Inferior parietal cortex (tissue), 1 donor: ENCODE data around the gene SPIRE2.

Experiments used
- DNase-seq: peaks from one replicate; pipeline ENCODE4 v3.0.0-alpha.2; 2016; ENCODE audit errors: extremely low spot score

SPIRE2 gene

DNA sequence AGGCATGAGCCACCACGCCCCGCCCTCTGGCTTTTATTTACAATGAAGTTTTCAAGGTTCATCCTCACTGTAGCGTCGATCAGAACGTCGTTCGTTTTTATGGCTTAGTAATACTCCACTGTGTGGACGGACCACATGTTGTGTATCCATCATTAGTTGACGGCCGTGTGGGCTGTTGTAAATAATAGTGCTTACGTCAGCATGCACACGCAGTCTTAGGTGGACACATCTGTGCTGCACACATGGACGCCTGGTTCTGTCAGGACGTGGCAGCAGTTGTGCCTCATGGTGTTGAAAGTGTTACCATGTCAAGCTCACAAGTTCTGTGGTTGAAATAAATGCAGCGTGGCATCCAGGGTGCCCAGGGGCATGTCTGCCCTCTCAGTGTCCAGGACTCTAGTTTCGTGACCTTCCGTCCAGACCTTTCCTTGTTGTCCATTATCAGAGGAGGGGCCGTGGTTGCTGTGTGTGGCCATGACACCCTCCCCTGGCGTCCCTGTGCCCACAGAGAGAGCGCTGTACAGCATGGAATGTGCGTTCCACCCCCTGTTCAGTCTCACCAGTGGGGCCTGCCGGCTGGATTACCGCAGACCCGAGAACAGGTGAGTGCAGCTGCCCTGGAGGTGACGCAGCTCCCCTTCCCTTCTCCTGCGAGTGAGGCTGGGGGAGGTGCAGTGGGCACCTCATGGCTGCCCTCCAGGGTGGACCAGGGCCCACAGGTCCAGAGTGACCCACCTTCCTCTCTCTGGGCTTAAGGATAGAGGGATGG is 67.4 kb downstream of the SPIRE2 start:
- no peak for DNase-seq

GRCh38 chr16:89897204-89897603 is 68.9 kb downstream of the SPIRE2 start:
- no peak for DNase-seq

- DNase-seq, result no peak
These were observed 70.1 kb downstream of the SPIRE2 start for GRCh38 chr16:89898201-89898967.

DNA sequence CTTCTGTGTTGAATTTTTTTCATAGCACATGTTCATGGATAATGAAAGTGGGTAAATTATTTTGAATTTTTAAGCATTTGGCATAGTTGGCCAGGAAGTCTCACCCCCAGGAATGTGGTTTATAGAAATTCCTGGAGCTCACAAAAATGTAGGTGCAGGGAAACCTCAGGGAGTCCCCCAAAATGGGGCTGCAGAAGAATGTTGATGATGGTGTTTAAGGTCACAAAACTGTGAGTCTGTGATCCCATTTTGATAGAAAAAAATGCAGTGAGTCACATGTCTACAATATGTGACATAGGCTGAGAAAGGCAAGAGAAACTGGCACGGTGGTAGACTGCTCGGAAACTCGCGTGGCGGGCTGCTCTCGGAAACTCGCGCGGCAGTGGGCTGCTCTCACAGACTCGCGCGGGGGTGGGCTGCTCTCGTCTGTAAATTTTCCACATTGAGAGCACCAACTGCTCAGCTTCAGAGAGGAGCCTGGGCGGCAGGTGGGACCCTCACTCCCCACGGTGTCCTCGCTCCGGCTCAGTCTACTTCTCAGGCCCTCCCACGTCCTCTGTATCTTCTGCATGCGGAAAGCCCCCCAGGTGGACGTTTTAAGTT is 71.7 kb downstream of the SPIRE2 start:
- DNase-seq, result no peak

GRCh38 chr16:89900885-89901284 is 72.6 kb downstream of the SPIRE2 start:
- no peak for DNase-seq

GRCh38 chr16:89902980-89903379 is 74.7 kb downstream of the SPIRE2 start:
- no peak for DNase-seq

- DNase-seq, result no peak
These were observed 75.7 kb downstream of the SPIRE2 start for GRCh38 chr16:89903908-89904515.

- DNase-seq, result no peak
These were observed 76.6 kb downstream of the SPIRE2 start for GRCh38 chr16:89904606-89905510.

DNA sequence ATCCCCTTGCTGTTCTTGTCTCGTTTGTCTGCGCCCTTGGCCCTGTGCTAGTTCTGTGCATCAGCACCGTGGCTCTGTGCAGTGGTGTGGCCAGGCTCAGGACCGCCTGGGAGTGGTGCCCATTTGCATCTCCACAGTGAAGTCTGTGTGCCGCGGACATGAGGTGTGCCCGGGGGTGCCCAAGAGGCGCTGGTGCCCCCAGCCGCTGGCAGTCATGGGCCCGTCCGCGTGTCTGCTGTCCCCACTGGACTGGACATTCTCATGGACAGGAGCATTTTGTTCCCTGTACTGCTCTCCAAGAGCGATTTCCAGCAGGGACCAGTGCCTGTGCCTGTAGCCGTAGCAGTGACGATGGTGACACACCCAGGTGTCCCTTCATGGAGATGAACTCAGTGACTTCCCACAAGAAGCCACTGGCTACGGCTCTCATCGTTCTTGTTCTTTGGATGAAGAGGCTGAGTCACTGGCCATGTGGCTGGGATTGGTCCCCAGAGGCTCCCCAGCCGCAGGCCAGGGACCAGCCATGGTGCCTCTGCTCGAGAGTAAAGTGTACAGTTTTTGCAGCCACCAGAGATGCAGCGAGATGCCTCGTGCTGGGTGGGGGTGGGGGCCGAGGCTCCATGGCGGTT is 77.3 kb downstream of the SPIRE2 start:
- DNase-seq, result no peak

GRCh38 chr16:89906140-89907025 is 78.1 kb downstream of the SPIRE2 start:
- no peak for DNase-seq

DNA sequence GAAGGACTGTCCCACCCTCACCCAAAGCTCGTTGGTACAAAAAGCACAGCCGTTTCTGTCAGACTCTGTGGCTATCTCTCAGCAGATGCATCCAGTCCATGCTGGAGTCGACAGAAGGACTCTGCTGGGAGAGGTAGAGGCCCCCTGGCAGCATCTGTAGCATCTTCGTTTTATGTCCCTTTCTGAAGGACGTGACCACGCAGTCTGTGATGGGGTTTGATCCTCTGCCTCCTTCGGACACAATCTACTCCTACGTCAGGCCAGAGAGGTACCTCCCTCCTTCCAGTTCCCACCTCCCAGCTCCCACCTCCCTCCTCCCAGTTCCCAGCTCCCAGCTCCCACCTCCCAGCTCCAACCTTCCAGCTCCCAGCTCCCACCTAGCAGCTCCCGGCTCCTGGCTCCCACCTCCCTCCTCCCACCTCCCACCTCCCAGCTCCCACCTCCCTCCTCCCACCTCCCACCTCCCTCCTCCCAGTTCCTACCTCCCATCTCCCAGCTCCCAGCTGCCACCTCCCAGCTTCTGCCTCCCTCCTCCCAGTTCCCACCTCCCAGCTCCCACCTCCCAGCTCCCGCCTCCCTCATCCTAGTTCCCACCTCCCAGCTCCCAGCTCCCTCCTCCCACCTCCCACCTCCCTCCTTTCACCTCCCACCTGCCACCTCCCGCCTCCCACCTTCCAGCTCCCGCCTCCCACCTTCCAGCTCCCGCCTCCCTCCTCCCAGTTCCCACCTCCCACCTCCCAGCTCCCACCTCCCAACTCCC is 79.0 kb downstream of the SPIRE2 start:
- DNase-seq, result no peak

DNA sequence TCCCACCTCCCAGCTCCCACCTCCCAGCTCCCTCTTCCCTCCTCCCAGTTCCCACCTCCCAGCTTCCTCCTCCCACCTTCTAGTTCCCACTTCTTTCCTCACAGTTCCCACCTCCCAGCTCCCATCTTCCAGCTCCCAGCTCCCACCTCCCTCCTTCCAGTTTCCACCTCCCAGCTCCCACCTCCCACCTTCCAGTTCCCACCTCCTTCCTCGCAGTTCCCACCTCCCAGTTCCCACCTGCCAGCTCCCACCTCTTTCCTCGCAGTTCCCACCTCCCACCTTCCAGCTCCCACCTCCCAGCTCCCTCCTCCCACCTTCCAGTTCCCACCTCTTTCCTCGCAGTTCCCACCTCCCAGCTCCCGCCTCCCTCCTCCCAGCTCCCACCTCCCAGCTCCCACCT is 80.0 kb downstream of the SPIRE2 start:
- no peak for DNase-seq

GRCh38 chr16:89909777-89910716 is 81.8 kb downstream of the SPIRE2 start:
- DNase-seq, result peak; percentile 79

- DNase-seq, result no peak
These were observed 82.6 kb downstream of the SPIRE2 start for GRCh38 chr16:89910717-89911354.

DNA sequence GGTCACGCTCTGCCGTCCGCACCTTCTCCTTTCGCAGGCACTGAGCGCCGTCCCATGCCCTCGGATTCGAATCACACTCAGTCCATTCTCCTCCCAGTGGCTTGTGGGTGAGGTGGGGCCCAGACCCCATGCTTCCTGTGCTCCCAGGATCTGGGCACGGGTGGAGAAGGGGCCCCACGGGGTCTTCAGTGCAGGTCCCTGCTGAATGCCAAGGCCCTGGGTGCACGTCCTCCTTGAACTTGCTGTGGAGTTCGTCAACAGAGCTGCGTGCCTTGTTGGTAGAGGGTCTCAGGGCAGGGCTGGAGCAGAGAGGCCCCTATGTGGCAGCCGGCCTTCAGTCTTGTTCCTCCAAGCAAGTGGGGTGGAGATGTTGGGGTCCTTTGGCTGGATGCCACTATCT is 83.1 kb downstream of the SPIRE2 start:
- DNase-seq, result no peak

DNA sequence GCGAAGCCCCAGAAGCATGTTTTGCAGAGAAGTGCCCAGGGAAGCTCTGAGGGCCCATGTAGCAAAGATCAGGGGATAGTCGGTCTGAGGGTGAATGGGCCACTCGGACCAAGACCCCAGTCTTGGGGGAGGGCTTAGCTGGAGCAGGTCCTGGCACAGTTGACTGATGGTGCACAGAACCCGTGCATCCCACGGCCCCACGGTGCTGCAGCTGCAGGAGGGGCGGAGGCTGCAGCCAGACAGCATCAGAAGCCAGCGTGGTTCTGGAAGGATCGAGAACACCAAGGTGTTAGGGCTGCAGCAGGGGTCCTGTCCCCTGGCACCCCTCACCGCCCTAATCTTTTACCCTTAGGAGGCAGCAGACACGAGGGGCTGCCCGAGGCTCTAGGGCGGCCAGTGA is 83.9 kb downstream of the SPIRE2 start:
- DNase-seq, result no peak

DNA sequence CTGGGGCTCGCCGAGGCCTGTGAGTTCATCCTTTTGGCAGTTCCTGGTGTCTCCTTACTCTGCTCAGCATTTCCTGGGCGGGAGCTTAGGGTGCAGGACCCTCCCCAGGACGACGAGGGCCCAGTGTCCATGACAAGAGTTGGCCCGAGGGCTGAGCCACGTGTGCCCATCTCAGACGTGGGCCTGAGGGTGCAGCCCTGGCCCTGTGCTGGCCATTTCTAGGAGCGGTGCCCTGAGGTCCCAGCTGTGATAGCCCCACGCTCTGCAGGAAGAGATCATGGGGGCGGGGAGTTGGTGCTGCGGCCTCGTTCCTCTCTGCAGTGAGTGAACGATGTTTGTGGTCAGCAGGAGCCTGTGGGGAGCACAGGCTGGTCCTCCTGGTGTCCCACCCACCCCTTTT is 84.4 kb downstream of the SPIRE2 start:
- DNase-seq, result no peak
